Stimulated activated naive CD4-positive, alpha-beta T cell (primary cell): ENCODE data around the gene GTF3C2.

ENCODE experiments used
- DNase-seq, 6 experiments: peaks; one replicate each; lab custom pipeline; 2025; lab: John Stamatoyannopoulos, UW

GTF3C2 gene

DNA sequence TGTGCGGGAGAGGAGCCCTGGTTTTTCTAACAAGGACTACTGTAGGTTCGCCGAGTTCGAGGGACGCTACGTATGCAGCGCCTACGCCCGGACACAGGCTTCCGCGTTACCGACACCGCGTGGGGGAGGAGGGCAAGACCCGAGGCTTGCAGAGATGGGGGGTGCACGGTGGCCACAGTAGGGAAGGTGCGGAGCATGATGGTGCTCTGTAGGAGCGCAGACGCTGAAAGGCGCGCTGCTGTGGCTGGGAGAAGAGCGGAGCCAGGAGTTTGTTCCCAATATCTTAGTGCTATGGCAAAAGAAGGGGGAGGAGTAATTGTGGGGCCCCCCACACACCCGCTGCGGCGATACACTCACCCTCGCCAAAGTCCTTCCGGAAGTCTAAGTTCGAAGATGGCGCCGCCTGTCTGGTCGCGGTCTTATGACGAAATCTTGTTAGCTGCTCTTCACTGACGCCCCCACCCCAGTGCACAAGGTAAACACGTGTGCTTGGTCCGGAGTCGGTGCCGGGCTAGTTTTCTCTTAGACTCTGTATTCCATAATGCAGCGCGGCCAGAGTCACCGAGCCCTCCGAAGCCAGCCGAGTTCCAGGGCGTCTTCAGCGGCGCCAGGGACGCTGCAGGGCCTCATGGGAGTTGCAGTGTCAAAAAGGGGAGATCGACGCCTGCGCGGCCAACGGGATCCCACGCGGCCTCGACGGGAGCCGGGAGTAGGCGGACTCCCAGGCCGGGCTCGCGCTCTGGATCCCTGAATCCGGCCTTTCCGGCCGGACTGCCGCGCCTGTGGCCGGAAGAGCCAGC lies at the start of gene GTF3C2:
Gene GTF3C2 (minus strand): TSS at position 383 of the 800 bp plus-strand sequence. CDS start 13,210 bp downstream, outside the sequence.
- peak; percentile 84 to 93 (median 90) for DNase-seq

GRCh38 chr2:27400348-27401135 lies 44.0 kb upstream of the GTF3C2 start:
- DNase-seq, result no peak

DNA sequence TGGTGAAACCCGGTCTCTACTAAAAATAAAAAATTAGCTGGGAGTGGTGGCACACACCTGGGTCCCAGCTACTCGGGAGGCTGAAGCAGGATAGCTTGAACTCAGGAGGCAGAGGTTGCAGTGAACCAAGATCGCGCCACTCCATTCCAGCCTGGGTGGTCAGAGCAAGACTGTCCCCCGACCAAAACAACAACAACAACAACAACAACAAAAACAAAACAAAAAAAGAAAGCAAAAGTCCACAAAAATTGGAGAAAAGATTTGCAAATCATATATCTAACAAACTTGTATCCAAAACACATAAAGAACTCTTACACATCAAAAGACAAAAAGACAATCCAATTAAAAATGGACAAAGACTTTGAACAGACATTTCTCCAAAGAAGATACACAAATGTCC lies 42.4 kb upstream of the GTF3C2 start:
- DNase-seq, result no peak

DNA sequence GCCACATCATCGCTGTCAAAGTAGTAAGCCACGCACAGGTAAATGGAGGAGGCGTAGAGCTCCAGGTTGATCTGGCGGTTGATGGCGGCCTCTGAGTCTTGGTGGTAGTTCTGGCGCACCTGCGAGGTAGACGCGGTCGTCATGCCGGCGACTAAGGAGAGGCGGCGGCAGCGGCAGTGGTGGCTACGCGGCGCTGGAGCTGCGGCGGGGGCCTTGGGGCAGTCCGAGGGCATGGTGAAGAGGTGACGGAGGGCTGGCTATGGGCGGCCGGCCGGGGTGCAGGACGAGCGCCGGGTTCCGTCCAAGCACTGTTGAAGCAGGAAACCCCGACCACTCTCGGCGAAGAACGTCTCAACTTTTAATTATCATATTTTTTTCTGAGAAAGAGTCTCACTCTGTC lies 36.7 kb upstream of the GTF3C2 start:
- DNase-seq, result no peak

DNA sequence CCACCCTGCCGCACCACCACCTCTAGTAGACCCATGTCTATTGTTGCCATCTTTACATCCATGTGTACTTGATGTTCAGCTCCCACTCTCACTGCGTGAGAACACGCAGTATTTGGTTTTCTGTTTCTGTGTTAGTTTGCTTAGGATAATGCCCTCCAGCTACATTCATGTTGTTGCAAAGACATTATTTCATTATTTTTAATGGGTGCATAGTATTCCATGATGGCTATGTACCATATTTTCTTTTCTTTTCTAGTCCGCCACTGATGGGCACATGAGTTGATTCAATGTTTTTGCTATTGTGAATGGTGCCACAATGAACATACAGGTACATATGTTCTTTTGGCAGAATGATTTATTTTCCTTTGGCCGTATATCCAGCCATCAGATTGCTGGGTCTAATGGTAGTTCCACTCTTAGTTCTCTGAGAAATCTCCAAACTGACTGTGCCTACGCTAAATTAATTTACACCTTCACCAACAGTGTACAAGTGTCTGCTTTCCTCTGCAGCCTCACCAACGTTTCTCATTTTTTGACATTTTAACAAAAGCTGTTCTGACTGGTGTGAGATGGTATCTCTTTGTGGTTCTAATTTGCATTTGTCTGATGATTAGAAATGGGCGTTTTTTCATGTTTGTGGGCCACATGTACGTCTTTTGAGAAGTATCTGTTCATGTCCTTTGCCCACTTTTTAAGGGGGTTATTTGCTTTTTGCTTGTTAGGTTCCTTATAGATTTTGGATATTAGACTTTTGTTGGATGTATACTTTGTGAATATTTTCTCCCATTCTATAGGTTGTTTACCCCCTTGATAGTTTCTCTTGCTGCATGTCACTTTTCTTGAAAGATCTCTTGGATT lies 34.5 kb upstream of the GTF3C2 start:
- DNase-seq, result peak in 3 of 6 experiments; percentile 43 to 55 (median 54)

GRCh38 chr2:27381577-27382181 lies 25.1 kb upstream of the GTF3C2 start:
- no peak for DNase-seq

GRCh38 chr2:27380626-27381545 lies 24.3 kb upstream of the GTF3C2 start, which contains the start of gene ZNF513:
ZNF513 (minus strand) TSS chr2:27380734; CDS start chr2:27380526, 208 bp downstream.
- peak; percentile 65 to 86 (median 76) for DNase-seq

GRCh38 chr2:27379836-27380625 lies 23.5 kb upstream of the GTF3C2 start:
- peak in 4 of 6 experiments; percentile 49 to 63 (median 54) for DNase-seq

GRCh38 chr2:27379383-27379835 lies 22.8 kb upstream of the GTF3C2 start:
- no peak for DNase-seq

DNA sequence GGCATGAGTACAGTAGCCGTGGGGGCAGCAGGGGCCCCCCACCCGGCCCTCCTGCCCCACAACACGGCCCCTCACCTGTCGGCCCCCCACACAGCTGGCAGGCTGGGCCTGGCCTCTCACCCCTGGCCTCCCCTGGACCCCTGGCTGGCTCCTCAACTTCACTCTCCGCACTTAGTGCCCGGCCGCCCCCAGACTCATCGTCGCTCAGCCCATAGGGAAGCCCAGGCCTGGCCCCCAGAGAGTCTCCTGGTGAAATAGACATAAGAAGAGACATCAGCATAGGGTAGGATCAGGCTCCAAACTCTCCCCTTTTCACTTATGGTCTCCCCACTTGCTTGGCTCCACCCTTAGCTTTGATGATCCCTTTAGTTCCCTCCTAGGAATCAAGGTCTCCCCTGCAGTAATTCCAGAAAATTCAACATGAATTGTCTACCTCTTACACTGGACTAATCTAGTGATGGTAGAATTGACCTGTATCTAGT lies 22.3 kb upstream of the GTF3C2 start:
- no peak for DNase-seq

DNA sequence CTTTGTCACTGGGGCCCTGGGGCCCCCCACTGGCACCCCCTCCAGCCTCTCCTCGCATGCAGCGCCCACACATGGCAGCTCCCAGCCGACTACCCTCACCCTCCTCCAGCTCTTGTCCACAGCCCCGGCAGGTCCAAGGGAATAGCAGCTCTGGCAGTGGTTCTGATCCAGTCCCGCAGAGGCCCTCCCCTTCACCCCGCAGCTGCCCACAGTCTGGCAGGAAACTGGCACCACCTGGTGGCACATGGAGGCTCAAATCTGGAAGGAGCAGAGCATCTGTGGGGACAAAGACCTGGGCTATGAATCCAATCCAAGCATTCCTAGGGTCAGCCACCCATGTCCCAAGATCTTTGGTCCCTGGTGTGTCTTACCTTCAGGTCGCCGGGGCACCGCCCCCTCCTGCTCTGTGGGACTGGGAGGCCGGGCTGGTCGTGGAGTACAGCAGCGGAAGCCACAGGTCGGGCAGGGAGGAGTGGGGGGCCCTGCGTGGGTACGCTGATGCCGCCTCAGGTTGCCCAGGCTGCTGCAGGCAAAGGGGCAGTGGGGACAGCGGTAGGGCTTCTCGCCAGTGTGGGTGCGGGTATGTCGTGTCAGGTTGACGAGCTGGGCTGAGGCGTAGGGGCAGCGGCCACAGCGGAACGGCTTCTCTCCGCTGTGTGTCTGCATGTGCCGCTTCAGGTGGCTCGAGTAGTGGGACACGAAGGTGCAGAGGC lies 21.7 kb upstream of the GTF3C2 start:
- peak in 2 of 6 experiments; percentile 2 to 11 for DNase-seq

DNA sequence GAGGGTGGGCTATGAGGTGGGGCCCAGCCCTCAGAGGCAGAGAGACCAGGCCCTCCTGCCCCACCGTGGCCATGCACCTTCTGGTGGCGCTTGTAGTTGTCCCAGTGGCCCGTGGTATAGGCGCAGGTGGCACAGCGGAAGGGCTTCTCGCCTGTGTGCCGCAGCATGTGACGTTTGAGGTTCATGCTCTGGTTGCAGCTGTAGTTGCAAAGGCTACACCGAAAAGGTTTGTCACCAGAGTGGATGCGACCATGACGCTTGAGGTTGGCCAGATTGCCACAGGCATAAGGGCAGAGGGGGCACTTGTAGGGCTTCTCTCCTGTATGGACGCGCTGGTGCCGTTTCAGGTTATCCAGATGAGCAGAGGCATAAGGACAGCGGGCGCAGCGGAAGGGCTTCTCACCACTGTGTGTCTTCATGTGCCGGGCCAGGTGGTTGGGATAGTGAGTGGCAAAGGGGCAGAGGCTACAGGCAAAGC lies 21.1 kb upstream of the GTF3C2 start:
- DNase-seq, result no peak

DNA sequence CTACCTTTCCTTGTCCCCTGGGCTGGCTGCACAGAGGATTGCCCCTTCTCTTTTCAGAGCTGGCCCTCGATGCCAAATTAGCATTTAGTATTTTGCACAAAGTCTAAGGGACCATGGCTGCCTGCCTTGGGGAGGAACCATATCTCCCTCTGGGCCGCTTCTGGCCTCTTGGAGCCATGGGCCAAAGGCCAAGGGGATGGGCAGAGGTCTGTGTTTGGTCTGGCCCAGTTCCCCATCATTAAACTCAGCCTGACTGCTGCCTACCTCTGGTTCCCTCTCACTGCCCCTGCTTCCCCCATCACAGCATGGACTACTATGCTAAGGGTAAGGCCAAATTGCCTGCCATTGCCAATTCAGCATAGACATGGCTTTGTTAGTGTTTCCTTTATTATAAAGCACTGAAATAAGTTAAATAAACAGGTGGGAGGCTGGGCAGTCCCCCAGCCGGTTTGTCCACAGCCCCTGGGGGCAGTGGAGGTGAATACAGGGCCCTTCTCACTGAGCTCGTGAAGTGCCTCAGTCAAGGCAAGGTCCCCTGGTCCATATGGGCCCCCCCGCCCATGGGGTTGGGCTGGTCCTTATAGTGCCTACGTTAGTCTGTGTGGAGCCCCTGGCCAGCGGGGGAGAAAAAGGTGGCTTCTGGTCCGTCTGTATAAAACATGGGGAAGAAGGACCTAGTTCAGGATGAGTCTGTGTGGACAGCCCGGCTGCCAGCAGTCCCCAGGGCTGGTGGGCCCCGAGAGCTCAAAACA lies 20.5 kb upstream of the GTF3C2 start:
- no peak for DNase-seq

DNA sequence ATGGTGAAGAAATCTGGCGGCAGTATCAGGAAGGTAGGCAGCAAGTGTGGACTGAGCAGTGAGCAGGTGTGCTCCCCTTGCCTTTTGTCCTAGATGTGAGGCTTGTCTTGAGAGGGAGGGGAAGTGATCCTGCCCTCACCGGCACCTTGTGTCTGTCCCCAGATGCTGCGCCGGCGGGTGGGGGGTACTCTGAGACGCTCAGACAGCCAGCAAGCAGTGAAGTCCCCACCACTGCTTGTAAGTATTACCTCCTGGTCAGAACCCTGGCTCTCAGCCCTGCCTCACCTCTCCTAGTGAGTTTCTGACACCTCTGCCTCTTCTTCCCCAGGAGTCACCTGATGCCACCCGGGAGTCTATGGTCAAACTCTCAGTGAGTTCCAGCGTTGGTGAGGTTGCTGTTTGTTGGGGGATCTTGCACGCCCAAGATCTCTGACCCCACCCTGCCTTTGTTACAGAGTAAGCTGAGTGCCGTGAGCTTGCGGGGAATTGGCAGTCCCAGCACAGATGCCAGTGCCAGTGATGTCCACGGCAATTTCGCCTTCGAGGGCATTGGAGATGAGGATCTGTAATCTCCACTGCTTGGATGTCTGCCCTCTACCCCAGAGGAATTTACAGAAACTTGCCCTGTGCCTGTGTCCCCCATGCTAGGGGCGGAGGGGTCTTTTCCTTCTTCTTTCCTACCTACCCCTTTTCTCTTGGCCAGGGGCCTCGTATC lies 19.7 kb upstream of the GTF3C2 start:
- DNase-seq, result no peak

- no peak for DNase-seq
Measured at GRCh38 chr2:27375513-27376099, 19.0 kb upstream of the GTF3C2 start.

DNA sequence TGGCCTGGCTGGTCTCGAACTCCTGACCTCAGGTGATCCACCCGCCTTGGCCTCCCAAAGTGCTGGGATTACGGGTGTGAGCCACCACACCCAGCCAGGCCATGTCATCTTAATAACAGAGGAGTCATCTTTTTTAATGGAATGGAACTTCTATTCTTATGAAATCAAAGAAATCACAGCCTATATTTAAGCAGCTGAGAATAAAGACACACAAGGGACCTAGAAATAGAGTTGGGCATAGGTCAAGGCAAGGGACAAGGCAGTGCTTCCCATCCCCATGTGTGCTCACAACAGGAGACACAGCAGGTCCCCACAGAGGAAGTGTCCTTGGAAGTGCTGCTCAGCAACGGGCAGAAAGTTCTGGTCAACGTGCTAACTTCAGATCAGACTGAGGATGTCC lies 17.0 kb upstream of the GTF3C2 start:
- no peak for DNase-seq

- no peak for DNase-seq
Measured at GRCh38 chr2:27372937-27373336, 16.4 kb upstream of the GTF3C2 start.
